ENCODE measurements around the gene AP2A2.

DNA sequence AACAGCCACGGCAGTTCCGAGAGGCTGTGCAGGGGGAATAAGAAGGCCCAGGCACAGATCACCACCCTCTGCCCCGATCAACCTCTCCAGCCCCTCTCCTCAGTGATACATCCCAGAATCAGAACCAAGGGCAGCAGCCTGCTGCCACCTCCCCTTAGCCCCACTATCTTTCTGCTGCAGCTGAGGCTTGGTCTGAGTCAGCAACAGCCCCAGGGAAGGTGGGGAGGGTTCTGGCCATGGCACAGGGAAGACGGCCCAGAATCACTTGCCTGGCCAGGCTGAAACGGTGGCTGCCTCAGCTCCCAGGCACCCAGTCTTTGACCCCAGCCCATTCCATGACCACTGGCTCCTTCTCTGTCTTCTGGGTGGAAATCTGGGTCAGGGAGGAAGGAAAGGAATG, 17.4 kb upstream of the AP2A2 start:
- TF ChIP-seq, protein P1, sequence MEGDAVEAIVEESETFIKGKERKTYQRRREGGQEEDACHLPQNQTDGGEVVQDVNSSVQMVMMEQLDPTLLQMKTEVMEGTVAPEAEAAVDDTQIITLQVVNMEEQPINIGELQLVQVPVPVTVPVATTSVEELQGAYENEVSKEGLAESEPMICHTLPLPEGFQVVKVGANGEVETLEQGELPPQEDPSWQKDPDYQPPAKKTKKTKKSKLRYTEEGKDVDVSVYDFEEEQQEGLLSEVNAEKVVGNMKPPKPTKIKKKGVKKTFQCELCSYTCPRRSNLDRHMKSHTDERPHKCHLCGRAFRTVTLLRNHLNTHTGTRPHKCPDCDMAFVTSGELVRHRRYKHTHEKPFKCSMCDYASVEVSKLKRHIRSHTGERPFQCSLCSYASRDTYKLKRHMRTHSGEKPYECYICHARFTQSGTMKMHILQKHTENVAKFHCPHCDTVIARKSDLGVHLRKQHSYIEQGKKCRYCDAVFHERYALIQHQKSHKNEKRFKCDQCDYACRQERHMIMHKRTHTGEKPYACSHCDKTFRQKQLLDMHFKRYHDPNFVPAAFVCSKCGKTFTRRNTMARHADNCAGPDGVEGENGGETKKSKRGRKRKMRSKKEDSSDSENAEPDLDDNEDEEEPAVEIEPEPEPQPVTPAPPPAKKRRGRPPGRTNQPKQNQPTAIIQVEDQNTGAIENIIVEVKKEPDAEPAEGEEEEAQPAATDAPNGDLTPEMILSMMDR (IDR thresholded peaks at IDR 0.05), result no peak
- no peak for TF ChIP-seq POLR2AphosphoS5 (IDR thresholded peaks at IDR 0.05; ENCODE audit: insufficient read depth in 1 of 2, low read depth in 1 of 2)

Data from vagina (tissue), 2 donors.